HUES64 (cell line): Measurements from ENCODE around the gene SYT2. TPM values are rescaled to one million over a fixed set of nuclear protein-coding genes. Genes with fewer than 3 reads are reported as not detected.
"Not testable (repeated sequence)": the region's sequence is repeated elsewhere in the genome, so short reads cannot be mapped to it uniquely, and the experiment has no call there.

Source experiments
- H3K27ac ChIP-seq: 2 replicates; pipeline ENCODE4 v1.7.0; 2013; ENCODE audit warnings: low read depth, low read length, inconsistent platforms
- H3K27me3 ChIP-seq: 2 replicates; pipeline ENCODE4 v1.6.1; 2013; ENCODE audit warnings: mild to moderate bottlenecking, low read length; ENCODE audit not compliant: insufficient read depth
- H3K36me3 ChIP-seq: 2 replicates; pipeline ENCODE4 v1.6.1; 2013; ENCODE audit warnings: mild to moderate bottlenecking, low read length; ENCODE audit not compliant: insufficient read depth
- H3K4me1 ChIP-seq: 2 replicates; pipeline ENCODE4 v1.6.1; 2013; ENCODE audit warnings: mild to moderate bottlenecking, low read length, moderate library complexity; ENCODE audit not compliant: insufficient read depth
- H3K4me3 ChIP-seq: 2 replicates; pipeline ENCODE4 v1.5.1; 2013; ENCODE audit warnings: mild to moderate bottlenecking, low read length, moderate library complexity
- H3K9ac ChIP-seq: 2 replicates; pipeline ENCODE4 v1.6.1; 2013; ENCODE audit warnings: mild to moderate bottlenecking, low read depth, low read length
- H3K9me3 ChIP-seq: 2 replicates; pipeline ENCODE4 v1.6.1; 2013; ENCODE audit warnings: low read depth, low read length; ENCODE audit not compliant: insufficient read depth
- WGBS: fragments of 150-250, 120-280 bp; methylation state at CpG from one replicate; pipeline ENCODE4 v1.1.7; 2013; ENCODE audit warnings: missing lambda C conversion rate; 5-methylcytosine and 5-hydroxymethylcytosine counted together
- polyA plus RNA-seq, 2 experiments: library from polyadenylated mRNA; stranded (reverse); fragments of 50-300 nt; gene quantifications; one replicate each; pipeline ENCODE4 v1.2.3, GENCODE V29; 2013

The SYT2 gene
- 4.9 TPM for polyA plus RNA-seq (2013, experiment 1 of 2)
- 5.4 TPM for polyA plus RNA-seq (2013, experiment 2 of 2)

DNA sequence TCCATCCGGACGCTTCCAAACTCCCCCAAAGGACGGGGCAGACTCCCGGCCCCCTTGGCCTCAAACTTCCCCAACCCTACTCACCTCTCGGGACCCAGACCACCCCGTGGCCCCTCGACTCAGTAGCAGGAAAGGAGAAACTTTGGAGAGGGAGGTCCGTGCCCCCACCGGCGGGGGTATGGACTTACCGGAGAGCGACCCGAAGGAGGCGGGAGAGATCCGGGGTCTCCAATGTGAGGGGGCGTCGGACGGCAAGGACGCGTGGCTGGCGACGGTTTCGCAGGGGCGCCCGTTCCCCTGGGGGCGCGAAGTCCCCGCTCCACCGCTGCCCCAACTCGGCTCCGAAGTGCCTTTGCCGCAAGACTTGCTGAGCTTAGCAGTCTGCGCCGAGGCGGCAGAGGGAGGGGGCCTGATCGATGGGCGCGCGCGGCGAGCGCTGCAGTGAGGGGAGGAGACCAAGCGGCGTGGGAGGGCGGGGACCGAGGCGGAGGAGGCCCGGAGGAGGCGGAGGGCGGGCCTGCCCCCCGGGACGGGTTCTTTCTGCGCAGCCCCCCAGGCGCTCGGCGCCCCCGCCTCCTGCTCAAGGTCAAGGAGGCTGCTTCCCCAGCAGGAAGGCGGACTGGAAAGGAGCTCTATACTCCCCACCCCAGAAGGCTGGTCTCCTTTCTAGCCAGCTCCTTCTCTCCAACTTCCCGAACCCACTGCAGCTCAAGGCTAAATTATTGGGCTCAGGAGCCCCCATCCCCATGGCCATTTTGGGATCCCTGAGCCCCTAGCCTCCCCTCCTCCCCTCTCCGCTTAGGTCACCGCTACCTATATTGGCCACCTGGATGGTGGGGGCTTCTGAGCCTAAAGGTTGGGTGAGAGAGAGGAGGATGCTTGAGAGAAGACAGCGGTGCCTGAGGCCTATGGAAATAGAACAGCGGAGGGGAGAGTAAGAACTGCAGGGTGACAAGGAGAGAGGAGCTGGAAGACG lies at the start of gene SYT2:
TSS of gene SYT2 (minus strand) at position 385 of the 976 bp plus-strand sequence. CDS start 104,682 bp downstream, outside the sequence.
- Histone ChIP-seq H3K4me3 (peak within 1 kb of the TSS; percentile 64), H3K36me3 (no peaks in the 10 kb centered on the region), H3K9ac (peak within 1 kb of the TSS; percentile 48), H3K27me3 (peaks cover 44% of the 10 kb centered on the region), H3K9me3 (no peaks in the 10 kb centered on the region), H3K4me1 (peaks cover 27% of the 10 kb centered on the region), H3K27ac (no peak within 1 kb of the TSS; the same call in 1 of the 2 replicates)
- 3% methylated on average over 61 of the region's 64 CpGs for WGBS

DNA sequence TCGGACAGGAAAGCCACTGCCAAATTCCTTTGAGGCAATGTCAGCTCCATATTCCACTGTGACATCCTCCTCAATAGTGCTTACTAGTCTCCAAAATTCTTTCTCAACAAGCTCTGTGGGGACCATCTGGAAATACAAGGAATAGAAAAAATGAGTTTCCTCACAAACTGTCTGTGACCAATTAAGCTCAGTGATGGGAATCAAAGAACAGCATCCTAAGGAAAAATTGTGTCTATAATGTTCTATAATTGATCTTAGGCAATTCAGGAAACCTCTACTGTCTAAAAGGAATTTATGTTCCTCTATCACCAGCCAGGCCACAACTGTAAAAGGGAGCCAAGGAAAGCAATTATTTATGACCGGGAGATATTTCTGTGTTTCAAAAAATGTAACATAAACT lies 46.1 kb upstream of the SYT2 start:
- no peak overlapping the region for H3K4me3 ChIP-seq

GRCh38 chr1:202754293-202754692 lies 44.0 kb upstream of the SYT2 start:
- Histone ChIP-seq H3K4me1 (no peaks in the 10 kb centered on the region), H3K9me3 (no peaks in the 10 kb centered on the region), H3K4me3 (no peak overlapping the region), H3K27me3 (no peaks in the 10 kb centered on the region), H3K36me3 (peaks cover 100% of the 10 kb centered on the region), H3K27ac (no peak overlapping the region), H3K9ac (no peak overlapping the region)
- WGBS, result 95% methylated on average over 2 of the region's 2 CpGs

More for the DNA sequence above, 46.1 kb upstream of the SYT2 start:
- Histone ChIP-seq H3K9me3 (no peaks in the 10 kb centered on the region), H3K4me1 (no peaks in the 10 kb centered on the region), H3K27me3 (no peaks in the 10 kb centered on the region), H3K27ac (no peak overlapping the region), H3K9ac (no peak overlapping the region), H3K36me3 (peaks cover 100% of the 10 kb centered on the region)
- WGBS, result 92% methylated on average over 2 of the region's 2 CpGs

DNA sequence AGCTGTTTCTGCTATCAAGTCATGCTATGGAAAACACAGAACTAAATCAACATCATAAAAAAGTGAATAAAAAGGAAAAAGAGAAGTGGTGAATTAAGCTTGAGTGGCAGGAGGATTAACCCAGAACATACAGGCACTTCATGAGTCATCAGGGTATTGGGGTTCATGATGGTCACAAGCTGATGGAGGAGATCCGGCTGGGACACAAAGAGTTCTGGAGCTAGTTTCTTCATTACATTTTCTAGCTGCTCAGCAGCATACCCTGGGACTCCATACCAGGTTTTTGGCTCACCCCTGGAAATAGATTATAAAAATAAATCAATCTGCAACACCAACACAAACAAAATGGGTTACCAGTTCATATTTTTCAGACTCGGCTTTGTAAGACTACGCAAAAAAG lies 42.5 kb upstream of the SYT2 start:
- no peaks in the 10 kb centered on the region for H3K4me1 ChIP-seq
- 62% methylated on average over 3 of the region's 3 CpGs for WGBS
- peaks cover 100% of the 10 kb centered on the region for H3K36me3 ChIP-seq

GRCh38 chr1:202750761-202751160 lies 40.5 kb upstream of the SYT2 start:
- WGBS, result no CpG with 5 or more reads among the region's 1 CpG
- Histone ChIP-seq H3K4me3 (no peak overlapping the region), H3K27ac (no peak overlapping the region), H3K36me3 (peaks cover 100% of the 10 kb centered on the region), H3K27me3 (no peaks in the 10 kb centered on the region), H3K9ac (no peak overlapping the region), H3K9me3 (no peaks in the 10 kb centered on the region), H3K4me1 (no peaks in the 10 kb centered on the region)

More for the DNA sequence above, 42.5 kb upstream of the SYT2 start:
- Histone ChIP-seq H3K4me3 (no peak overlapping the region), H3K9me3 (no peaks in the 10 kb centered on the region), H3K27ac (no peak overlapping the region), H3K9ac (no peak overlapping the region), H3K27me3 (no peaks in the 10 kb centered on the region)

DNA sequence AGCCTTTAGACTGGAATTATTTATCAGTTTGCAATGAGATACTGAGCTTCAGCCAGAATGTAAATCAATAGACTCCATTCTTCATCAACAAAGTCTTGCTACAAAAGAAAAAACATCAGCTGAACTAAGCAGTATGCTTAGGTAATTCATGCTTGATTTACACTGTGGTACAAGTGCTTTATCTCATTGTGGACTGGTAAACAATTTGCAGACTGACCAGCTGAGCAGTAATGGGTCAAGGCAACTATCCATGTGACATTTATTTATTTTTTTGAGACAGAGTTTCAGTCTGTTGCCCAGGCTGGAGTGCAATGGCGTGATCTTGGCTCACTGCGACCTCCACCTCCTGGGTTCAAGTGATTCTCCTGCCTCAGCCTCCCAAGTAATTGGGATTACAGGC lies 39.8 kb upstream of the SYT2 start:
- no peaks in the 10 kb centered on the region for H3K9me3 ChIP-seq
- no peaks in the 10 kb centered on the region for H3K4me1 ChIP-seq
- no peak overlapping the region for H3K9ac ChIP-seq
- H3K27ac ChIP-seq, result no peak overlapping the region
- peaks cover 100% of the 10 kb centered on the region for H3K36me3 ChIP-seq
- H3K27me3 ChIP-seq, result no peaks in the 10 kb centered on the region
- WGBS, result 97% methylated on average over 2 of the region's 2 CpGs
- no peak overlapping the region for H3K4me3 ChIP-seq

GRCh38 chr1:202745323-202745888 lies 35.2 kb upstream of the SYT2 start:
- Histone ChIP-seq H3K27me3 (no peaks in the 10 kb centered on the region), H3K27ac (no peak overlapping the region), H3K9ac (no peak overlapping the region), H3K36me3 (peaks cover 99% of the 10 kb centered on the region), H3K4me3 (no peak overlapping the region), H3K9me3 (peaks cover 8% of the 10 kb centered on the region; the same call in 1 of the 2 replicates), H3K4me1 (no peaks in the 10 kb centered on the region)
- WGBS, result 100% methylated on average over 3 of the region's 3 CpGs

GRCh38 chr1:202744770-202745169 lies 34.5 kb upstream of the SYT2 start:
- not testable (repeated sequence) for H3K9ac ChIP-seq, H3K4me1 ChIP-seq, H3K9me3 ChIP-seq, H3K4me3 ChIP-seq, H3K27me3 ChIP-seq, H3K27ac ChIP-seq
- H3K36me3 ChIP-seq, result peaks cover 94% of the 10 kb centered on the region
- 94% methylated on average over 3 of the region's 3 CpGs for WGBS

- Histone ChIP-seq H3K4me1 (no peaks in the 10 kb centered on the region), H3K9me3 (peaks cover 8% of the 10 kb centered on the region; the same call in 1 of the 2 replicates), H3K9ac (no peak overlapping the region), H3K36me3 (peaks cover 89% of the 10 kb centered on the region), H3K27me3 (no peaks in the 10 kb centered on the region), H3K27ac (no peak overlapping the region), H3K4me3 (no peak overlapping the region)
- WGBS, result 98% methylated on average over 6 of the region's 6 CpGs
These were observed 32.2 kb upstream of the SYT2 start for GRCh38 chr1:202742496-202742895.

DNA sequence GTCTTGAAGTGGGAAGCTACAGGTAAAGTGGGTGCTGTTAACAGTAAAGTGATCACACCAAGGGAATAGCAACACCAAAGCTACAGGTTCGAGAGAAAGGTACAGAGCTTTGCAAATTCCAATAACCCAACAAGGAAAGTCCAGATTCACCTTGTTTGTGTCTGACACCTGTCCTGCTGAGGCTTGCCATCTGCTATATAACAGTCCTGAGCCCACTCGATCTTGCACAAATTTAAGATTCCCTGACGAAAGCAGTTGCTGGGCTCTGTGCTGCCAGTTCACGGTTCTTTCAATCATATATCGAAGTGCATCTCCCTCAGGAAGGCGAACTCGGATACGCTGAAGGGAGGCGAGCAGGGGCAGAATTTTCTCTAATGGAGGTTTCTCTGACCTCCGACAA lies 23.0 kb upstream of the SYT2 start:
- H3K4me1 ChIP-seq, result no peaks in the 10 kb centered on the region
- no peak overlapping the region for H3K9ac ChIP-seq
- H3K27ac ChIP-seq, result no peak overlapping the region
- no peak overlapping the region for H3K4me3 ChIP-seq
- H3K36me3 ChIP-seq, result peaks cover 100% of the 10 kb centered on the region
- no peaks in the 10 kb centered on the region for H3K9me3 ChIP-seq
- 95% methylated on average over 10 of the region's 10 CpGs for WGBS
- no peaks in the 10 kb centered on the region for H3K27me3 ChIP-seq

DNA sequence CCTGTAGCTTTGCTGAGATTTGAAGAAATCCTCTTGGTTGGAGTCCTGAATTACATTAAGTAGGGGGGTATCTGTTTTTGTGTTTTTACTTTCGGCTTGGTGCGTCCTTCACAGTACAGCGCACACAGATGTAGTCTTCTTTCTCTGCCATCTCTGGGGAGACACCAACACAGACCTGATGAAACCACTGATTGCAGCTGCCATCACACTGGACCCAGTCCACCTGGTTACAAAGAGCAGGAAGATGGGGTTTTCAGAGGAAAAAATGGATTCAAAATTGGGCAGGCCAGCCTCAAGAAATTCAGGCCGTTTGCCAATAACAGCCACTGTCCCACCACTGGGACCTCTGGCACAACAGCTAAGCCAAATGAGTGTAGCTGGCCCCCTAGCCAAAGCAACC lies 18.7 kb upstream of the SYT2 start:
- H3K27me3 ChIP-seq, result no peaks in the 10 kb centered on the region
- H3K4me3 ChIP-seq, result no peak overlapping the region
- H3K4me1 ChIP-seq, result no peaks in the 10 kb centered on the region
- peaks cover 97% of the 10 kb centered on the region for H3K36me3 ChIP-seq
- H3K9me3 ChIP-seq, result no peaks in the 10 kb centered on the region
- 96% methylated on average over 4 of the region's 4 CpGs for WGBS
- H3K9ac ChIP-seq, result no peak overlapping the region
- H3K27ac ChIP-seq, result no peak overlapping the region
